WTC11 (cell line): ENCODE measurements around the gene MACROD2.

Experiments used
- CREB1 ChIP-seq: sonication (generic); formaldehyde crosslinking; IDR thresholded peaks from 2 replicates; pipeline ENCODE4 v1.8.0; 2023; ENCODE audit warnings: mild to moderate bottlenecking, missing genetic modification reagents
- HMGA2 ChIP-seq: fragments of 250-450 bp; sonication (Bioruptor Pico); IDR thresholded peaks from 2 replicates; pipeline ENCODE4 v1.4.0; 2021; ENCODE audit warnings: mild to moderate bottlenecking, moderate library complexity
- NFYB ChIP-seq: sonication (generic); formaldehyde crosslinking; conservative IDR thresholded peaks from 2 replicates; pipeline ENCODE4 v1.8.0; 2022; ENCODE audit warnings: low read depth, missing genetic modification reagents
- SP1 ChIP-seq: sonication (generic); formaldehyde crosslinking; conservative IDR thresholded peaks from 2 replicates; pipeline ENCODE4 v1.8.1; 2022; ENCODE audit warnings: missing genetic modification reagents
- TEAD1 ChIP-seq: sonication (generic); formaldehyde crosslinking; IDR thresholded peaks from 2 replicates; pipeline ENCODE4 v1.8.0; 2022; ENCODE audit warnings: mild to moderate bottlenecking, missing genetic modification reagents
- ZNF121 ChIP-seq: sonication (generic); formaldehyde crosslinking; IDR thresholded peaks from 2 replicates; pipeline ENCODE4 v1.8.0; 2023; ENCODE audit warnings: missing genetic modification reagents
- ZNF138 ChIP-seq: sonication (generic); formaldehyde crosslinking; conservative IDR thresholded peaks from 2 replicates; pipeline ENCODE4 v1.8.1; 2022; ENCODE audit warnings: mild to moderate bottlenecking, moderate library complexity, missing genetic modification reagents
- TF ChIP-seq, protein P1 (sequence below): fragments of 200-600 bp; IDR thresholded peaks from 2 replicates; pipeline ENCODE4 v1.8.0; 2022; ENCODE audit warnings: antibody characterized with exemption

DNA sequence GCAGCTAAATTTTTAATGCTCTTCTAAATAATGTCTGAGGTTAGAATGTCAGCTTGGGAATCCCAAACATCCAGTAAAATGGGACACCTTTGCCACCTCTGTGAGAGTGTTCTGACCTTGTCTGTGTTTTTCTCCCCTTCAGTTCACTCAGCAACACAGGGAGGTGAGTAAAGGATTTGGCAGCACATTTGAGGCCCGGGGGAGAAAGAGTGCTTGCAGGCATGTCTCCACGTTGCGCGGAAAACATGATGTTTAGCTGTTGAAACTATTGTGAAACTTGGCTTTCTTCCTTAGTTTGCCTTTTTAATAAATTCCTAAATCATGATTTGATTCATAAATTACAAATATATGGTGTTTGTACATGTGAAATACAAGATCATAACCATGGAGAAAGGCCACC, 1049.9 kb downstream of the MACROD2 start:
- TF ChIP-seq, protein P1, sequence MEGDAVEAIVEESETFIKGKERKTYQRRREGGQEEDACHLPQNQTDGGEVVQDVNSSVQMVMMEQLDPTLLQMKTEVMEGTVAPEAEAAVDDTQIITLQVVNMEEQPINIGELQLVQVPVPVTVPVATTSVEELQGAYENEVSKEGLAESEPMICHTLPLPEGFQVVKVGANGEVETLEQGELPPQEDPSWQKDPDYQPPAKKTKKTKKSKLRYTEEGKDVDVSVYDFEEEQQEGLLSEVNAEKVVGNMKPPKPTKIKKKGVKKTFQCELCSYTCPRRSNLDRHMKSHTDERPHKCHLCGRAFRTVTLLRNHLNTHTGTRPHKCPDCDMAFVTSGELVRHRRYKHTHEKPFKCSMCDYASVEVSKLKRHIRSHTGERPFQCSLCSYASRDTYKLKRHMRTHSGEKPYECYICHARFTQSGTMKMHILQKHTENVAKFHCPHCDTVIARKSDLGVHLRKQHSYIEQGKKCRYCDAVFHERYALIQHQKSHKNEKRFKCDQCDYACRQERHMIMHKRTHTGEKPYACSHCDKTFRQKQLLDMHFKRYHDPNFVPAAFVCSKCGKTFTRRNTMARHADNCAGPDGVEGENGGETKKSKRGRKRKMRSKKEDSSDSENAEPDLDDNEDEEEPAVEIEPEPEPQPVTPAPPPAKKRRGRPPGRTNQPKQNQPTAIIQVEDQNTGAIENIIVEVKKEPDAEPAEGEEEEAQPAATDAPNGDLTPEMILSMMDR, result no peak
- TF ChIP-seq NFYB (CRISPR knock-in tag) (no peak), HMGA2 (CRISPR knock-in tag) (no peak), SP1 (CRISPR knock-in tag) (no peak), TEAD1 (CRISPR knock-in tag) (no peak), CREB1 (no peak), ZNF121 (no peak), ZNF138 (CRISPR knock-in tag) (no peak)
